PFSK-1 (cell line): ENCODE data around the gene BRWD1.

Experiments
- FOXP2 ChIP-seq: optimal IDR thresholded peaks from 2 replicates; pipeline ENCODE3; 2011; ENCODE audit warnings: borderline replicate concordance, control low read depth, inconsistent platforms; ENCODE audit not compliant: insufficient read depth; ENCODE audit errors: extremely low read length, extremely low read depth
- POLR2AphosphoS5 ChIP-seq: IDR thresholded peaks from 2 replicates; pipeline ENCODE4 v1.6.1; 2012; ENCODE audit warnings: low read depth, mild to moderate bottlenecking, control low read depth, low read length, moderate library complexity
- SIN3A ChIP-seq: IDR thresholded peaks from 2 replicates; pipeline ENCODE4 v1.6.1; 2012; ENCODE audit warnings: mild to moderate bottlenecking, low read length, moderate library complexity, borderline replicate concordance; ENCODE audit not compliant: insufficient read depth
- TAF1 ChIP-seq: IDR thresholded peaks from 2 replicates; pipeline ENCODE4 v1.6.1; 2012; ENCODE audit warnings: low read length, control low read depth, borderline replicate concordance; ENCODE audit not compliant: insufficient read depth
- TF ChIP-seq, protein P1 (sequence below), 2 experiments: IDR thresholded peaks; 2 replicates each; pipeline versions ENCODE4 v1.6.1 to v1.8.0; 2011 to 2012; ENCODE audit warnings: low read depth in 2 of 2, low read length in 2 of 2, control low read depth in 1 of 2, inconsistent platforms in 1 of 2, mild to moderate bottlenecking in 1 of 2, moderate library complexity in 1 of 2; ENCODE audit not compliant: insufficient read depth in 1 of 2

DNA sequence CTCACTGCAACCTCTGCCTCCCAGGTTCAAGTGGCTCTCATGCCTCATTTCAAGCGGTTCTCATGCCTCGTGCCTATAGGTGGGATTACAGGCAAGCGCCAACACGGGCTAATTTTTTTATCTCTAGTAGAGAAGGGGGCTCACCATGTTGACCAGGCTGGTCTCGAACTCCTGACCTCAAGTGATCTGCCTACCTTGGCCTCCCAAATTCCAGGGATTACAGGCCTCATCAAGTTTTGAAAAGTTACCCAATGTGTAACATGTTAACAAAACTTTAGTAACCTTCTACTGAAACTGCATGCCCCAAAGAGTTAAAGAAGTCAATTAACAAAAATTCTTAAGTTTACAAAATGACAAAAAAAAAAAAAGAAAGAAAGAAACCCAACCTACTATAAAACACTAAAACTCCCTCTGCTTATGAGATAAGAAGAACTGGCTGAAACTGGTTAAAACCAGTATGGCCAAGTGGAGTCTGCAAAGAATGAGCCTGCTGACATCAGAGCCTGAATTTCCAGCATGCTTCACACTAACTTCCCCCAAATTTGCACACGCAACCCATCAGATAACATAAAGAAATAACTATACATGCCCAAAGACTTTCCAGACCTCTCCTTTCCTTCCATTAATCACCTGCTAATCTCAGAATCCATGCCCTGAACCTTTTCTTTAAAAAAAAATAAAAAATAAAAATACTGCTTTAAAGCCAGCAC, 104.7 kb downstream of the BRWD1 start:
- TF ChIP-seq POLR2AphosphoS5, result no peak
- TF ChIP-seq TAF1, result no peak
- TF ChIP-seq, protein P1, sequence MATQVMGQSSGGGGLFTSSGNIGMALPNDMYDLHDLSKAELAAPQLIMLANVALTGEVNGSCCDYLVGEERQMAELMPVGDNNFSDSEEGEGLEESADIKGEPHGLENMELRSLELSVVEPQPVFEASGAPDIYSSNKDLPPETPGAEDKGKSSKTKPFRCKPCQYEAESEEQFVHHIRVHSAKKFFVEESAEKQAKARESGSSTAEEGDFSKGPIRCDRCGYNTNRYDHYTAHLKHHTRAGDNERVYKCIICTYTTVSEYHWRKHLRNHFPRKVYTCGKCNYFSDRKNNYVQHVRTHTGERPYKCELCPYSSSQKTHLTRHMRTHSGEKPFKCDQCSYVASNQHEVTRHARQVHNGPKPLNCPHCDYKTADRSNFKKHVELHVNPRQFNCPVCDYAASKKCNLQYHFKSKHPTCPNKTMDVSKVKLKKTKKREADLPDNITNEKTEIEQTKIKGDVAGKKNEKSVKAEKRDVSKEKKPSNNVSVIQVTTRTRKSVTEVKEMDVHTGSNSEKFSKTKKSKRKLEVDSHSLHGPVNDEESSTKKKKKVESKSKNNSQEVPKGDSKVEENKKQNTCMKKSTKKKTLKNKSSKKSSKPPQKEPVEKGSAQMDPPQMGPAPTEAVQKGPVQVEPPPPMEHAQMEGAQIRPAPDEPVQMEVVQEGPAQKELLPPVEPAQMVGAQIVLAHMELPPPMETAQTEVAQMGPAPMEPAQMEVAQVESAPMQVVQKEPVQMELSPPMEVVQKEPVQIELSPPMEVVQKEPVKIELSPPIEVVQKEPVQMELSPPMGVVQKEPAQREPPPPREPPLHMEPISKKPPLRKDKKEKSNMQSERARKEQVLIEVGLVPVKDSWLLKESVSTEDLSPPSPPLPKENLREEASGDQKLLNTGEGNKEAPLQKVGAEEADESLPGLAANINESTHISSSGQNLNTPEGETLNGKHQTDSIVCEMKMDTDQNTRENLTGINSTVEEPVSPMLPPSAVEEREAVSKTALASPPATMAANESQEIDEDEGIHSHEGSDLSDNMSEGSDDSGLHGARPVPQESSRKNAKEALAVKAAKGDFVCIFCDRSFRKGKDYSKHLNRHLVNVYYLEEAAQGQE (IDR thresholded peaks at IDR 0.05; ENCODE audit: insufficient read depth in 1 of 2, low read depth in 2 of 2, low read length in 2 of 2), result no peak
- no peak for TF ChIP-seq SIN3A
- no peak for TF ChIP-seq FOXP2
